GM21367 (cell line): ENCODE measurements around the gene SULT1C2.
"Not testable (repeated sequence)": the region's sequence is repeated elsewhere in the genome, so short reads cannot be mapped to it uniquely, and the experiment has no call there.

Source experiments
- ATAC-seq: cut with Tn5 transposase; IDR thresholded peaks from one replicate; pipeline ENCODE4 v1.9.1; 2021; ENCODE audit not compliant: unreplicated experiment

SULT1C2 gene

GRCh38 chr2:108348816-108349570 lies 60.3 kb downstream of the SULT1C2 start:
- ATAC-seq: no peak

GRCh38 chr2:108349571-108349928 lies 60.9 kb downstream of the SULT1C2 start:
- ATAC-seq: no peak

GRCh38 chr2:108351889-108352288 lies 63.2 kb downstream of the SULT1C2 start:
- ATAC-seq: no peak

GRCh38 chr2:108354136-108354535 lies 65.4 kb downstream of the SULT1C2 start:
- no peak for ATAC-seq

- ATAC-seq: no peak
Observed at GRCh38 chr2:108355906-108356734, 67.4 kb downstream of the SULT1C2 start.

- not testable (repeated sequence) for ATAC-seq
Observed at GRCh38 chr2:108359336-108359735, 70.6 kb downstream of the SULT1C2 start.
